ENCODE results near the gene HSF5.

Gene HSF5

DNA sequence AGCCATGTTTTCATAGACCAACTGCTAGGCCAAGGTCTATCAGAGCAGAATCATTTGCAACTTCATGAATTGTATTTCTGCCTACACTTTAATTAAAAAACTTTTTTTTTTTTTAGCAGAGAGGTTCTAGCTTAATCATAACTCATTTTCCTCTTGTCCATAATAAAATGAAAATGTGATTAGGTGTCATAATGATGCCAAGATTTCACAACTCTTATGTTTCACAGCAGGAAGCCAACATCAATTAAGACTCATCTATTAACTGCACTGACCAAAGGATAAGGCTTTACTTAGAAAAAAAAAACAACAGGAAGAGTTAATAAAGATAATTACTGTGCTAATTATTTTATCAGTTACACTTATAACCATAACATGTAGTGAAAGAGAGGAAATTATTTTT lies 52.0 kb downstream of the HSF5 start:
- no peak for DNase-seq (ENCODE audit: low read depth)
- TF ChIP-seq, protein P1, sequence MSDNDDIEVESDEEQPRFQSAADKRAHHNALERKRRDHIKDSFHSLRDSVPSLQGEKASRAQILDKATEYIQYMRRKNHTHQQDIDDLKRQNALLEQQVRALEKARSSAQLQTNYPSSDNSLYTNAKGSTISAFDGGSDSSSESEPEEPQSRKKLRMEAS (IDR thresholded peaks at IDR 0.05; ENCODE audit: low read depth, low read length) = no peak
- TF ChIP-seq POLR2A (IDR thresholded peaks at IDR 0.05; ENCODE audit: extremely low read depth, insufficient read length) (no peak), MYC (IDR thresholded peaks at IDR 0.05; ENCODE audit: low read depth, low read length) (no peak)
- TF ChIP-seq, protein P2, sequence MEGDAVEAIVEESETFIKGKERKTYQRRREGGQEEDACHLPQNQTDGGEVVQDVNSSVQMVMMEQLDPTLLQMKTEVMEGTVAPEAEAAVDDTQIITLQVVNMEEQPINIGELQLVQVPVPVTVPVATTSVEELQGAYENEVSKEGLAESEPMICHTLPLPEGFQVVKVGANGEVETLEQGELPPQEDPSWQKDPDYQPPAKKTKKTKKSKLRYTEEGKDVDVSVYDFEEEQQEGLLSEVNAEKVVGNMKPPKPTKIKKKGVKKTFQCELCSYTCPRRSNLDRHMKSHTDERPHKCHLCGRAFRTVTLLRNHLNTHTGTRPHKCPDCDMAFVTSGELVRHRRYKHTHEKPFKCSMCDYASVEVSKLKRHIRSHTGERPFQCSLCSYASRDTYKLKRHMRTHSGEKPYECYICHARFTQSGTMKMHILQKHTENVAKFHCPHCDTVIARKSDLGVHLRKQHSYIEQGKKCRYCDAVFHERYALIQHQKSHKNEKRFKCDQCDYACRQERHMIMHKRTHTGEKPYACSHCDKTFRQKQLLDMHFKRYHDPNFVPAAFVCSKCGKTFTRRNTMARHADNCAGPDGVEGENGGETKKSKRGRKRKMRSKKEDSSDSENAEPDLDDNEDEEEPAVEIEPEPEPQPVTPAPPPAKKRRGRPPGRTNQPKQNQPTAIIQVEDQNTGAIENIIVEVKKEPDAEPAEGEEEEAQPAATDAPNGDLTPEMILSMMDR (IDR thresholded peaks at IDR 0.05; ENCODE audit: low read depth, low read length) = no peak
- no peak overlapping the region for H3K4me3 ChIP-seq (ENCODE audit: low read depth, low read length)

DNA sequence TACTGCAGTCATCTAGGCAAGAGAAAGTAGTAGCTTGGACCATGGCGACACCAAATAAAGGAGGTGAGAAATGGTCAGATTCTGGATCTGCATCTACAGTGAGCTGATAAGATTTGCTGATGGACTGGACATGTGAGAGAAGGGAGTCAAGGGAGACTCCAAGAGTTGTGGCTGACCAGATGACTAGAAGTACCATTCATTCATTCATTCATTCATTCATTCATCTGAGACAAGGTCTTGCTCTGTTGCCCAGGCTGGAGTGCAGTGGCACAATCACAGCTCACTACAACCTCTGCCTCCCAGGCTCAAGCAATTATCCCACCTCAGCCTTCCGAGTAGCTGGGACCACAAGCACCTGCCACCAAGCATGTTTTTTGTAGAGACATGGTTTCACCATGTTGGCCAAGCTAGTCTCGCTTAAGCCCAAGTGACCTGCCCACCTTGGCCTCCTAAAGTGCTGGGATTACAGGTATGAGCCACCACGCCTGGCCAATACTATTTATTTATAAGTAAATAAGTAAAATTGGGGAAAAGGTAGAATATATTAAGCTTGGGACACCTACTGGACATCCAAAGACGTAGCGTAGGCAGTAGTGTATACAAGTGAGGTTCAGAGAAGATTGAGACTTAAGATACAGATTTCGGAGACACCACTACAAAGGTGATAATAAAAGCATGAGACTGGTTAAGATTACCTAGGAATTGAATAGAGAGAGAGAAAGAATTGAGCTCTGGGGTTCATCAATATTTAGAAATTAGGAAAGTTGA lies 55.2 kb downstream of the HSF5 start:
- DNase-seq (ENCODE audit: low read depth) = no peak
- TF ChIP-seq MYC (IDR thresholded peaks at IDR 0.05; ENCODE audit: low read depth, low read length) = no peak
- TF ChIP-seq, protein P1 (IDR thresholded peaks at IDR 0.05; ENCODE audit: low read depth, low read length) = no peak
- TF ChIP-seq, protein P2 (IDR thresholded peaks at IDR 0.05; ENCODE audit: low read depth, low read length) = peak; percentile 10
- no peak overlapping the region for H3K4me3 ChIP-seq (ENCODE audit: low read depth, low read length)

DNA sequence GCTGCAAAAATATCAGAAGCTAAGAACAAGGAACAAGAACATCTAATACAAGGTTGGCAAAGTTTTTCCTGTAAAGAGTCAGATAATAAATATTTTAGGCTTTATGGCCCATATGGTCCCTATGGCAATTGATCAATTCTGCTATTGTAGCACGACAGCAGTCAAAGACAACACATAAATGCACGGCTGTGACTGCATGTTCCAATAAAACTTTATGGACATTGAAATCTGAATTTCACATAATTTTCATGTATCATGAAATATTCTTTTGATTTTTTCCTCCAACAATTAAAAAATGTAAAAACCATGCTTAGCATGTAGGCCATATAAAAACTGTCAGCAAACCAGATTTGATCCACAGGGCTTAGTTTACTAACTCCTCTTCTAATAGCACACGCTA lies 60.4 kb downstream of the HSF5 start:
- TF ChIP-seq, protein P1 (IDR thresholded peaks at IDR 0.05; ENCODE audit: low read depth, low read length) = no peak
- TF ChIP-seq, protein P2 (IDR thresholded peaks at IDR 0.05; ENCODE audit: low read depth, low read length) = no peak
- no peak for TF ChIP-seq MYC (IDR thresholded peaks at IDR 0.05; ENCODE audit: low read depth, low read length)
- TF ChIP-seq POLR2A (IDR thresholded peaks at IDR 0.05; ENCODE audit: extremely low read depth, insufficient read length) = no peak
- no peak overlapping the region for H3K4me3 ChIP-seq (ENCODE audit: low read depth, low read length)
- DNase-seq (ENCODE audit: low read depth) = no peak

DNA sequence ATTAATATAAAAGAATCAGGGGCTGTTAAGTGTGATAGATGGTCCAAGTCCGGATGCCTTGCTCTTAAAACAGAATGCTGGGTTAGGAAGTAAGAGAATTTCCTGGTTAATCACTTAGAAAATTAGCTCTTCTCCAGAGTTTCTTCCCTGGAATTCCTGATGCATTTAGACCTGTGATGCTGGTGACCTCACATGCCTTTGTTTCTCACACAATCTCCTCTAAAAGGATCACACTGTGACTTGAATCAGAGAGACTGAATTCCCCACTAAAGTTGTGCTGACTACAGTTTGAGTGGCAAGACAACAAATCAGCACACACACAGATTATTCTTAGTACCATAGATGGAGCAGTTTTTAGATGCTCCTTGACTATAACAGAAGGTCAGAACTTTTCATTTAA lies 66.5 kb downstream of the HSF5 start:
- DNase-seq (ENCODE audit: low read depth) = no peak
- TF ChIP-seq POLR2A (IDR thresholded peaks at IDR 0.05; ENCODE audit: extremely low read depth, insufficient read length) (no peak), MYC (IDR thresholded peaks at IDR 0.05; ENCODE audit: low read depth, low read length) (no peak)
- TF ChIP-seq, protein P2 (IDR thresholded peaks at IDR 0.05; ENCODE audit: low read depth, low read length) = no peak
- TF ChIP-seq, protein P1 (IDR thresholded peaks at IDR 0.05; ENCODE audit: low read depth, low read length) = no peak
- no peak overlapping the region for H3K4me3 ChIP-seq (ENCODE audit: low read depth, low read length)

DNA sequence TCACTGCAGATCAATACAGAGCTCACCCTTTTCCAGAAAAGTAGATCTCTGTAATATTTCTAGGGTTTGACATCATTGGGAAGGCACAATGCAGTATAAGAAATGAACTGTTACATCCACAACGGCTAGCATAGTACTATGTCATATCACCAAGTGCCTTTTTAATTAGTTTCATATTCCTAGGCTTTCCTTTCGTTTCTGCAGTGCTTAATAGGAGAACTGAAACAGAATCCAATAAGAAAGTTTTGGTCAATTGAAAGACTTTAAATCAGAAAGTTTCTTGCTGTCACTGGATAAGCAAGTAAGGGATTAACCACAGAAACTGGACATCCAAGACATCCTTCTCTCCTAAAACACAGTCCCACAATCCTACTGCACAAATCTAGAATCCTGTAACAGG lies 67.4 kb downstream of the HSF5 start:
- TF ChIP-seq, protein P2 (IDR thresholded peaks at IDR 0.05; ENCODE audit: low read depth, low read length) = no peak
- TF ChIP-seq POLR2A (IDR thresholded peaks at IDR 0.05; ENCODE audit: extremely low read depth, insufficient read length) (no peak), MYC (IDR thresholded peaks at IDR 0.05; ENCODE audit: low read depth, low read length) (no peak)
- TF ChIP-seq, protein P1 (IDR thresholded peaks at IDR 0.05; ENCODE audit: low read depth, low read length) = no peak
- H3K4me3 ChIP-seq (ENCODE audit: low read depth, low read length) = no peak overlapping the region
- no peak for DNase-seq (ENCODE audit: low read depth)

Data from NB4 (cell line).